ENCODE results near the gene NR1D1. TPM values are rescaled to one million over a fixed set of nuclear protein-coding genes. Genes with fewer than 3 reads are reported as not detected.

Gene NR1D1
- total and polyA plus RNA-seq, 2 of the 8 experiments (the other 6 are each of a cell fraction or from before 2014, with no cell fraction given) = 1.5 to 4.6 TPM

GRCh38 chr17:40101367-40102210, 1.2 kb upstream of the NR1D1 start:
- peaks cover 10% of the 10 kb centered on the region; the same call in 1 of the 2 replicates for H3K23me2 ChIP-seq (ENCODE audit: low read depth, low read length)
- H3K4ac ChIP-seq (replicated peaks; ENCODE audit: insufficient read length, low read depth, low read length) = peak overlapping the region; percentile 46
- ChIA-PET POLR2A (ENCODE audit: partially characterized antibody) (interaction anchor here (0.7 to 20.8 kb wide), 11 partner anchors 9 to 214 kb away, joined by 3 to 399 read pairs (median 6); partner anchors contain the start of genes CASC3, MED24 and MSL1), CTCF (ENCODE audit: partially characterized antibody) (interaction anchor here (0.8 to 7.6 kb wide), 10 partner anchors 10 to 86 kb away, joined by 3 to 110 read pairs (median 14); partner anchors contain the start of gene CSF3)
- peaks cover 4% of the 10 kb centered on the region; the same call in 1 of the 2 replicates for H3K79me1 ChIP-seq (ENCODE audit: low read depth, low read length)
- no peak overlapping the region for H2BK15ac ChIP-seq (ENCODE audit: low read length)
- 0 out of 2 replicates have a peak overlapping the region, but pooled peaks have one; percentile 74 for H3K18ac ChIP-seq (ENCODE audit: extremely low read depth, low read length)
- peak overlapping the region in 2 of 4 experiments; percentile 15 to 60; a peak in 2 of 8 replicates for H3K4me3 ChIP-seq (ENCODE audit: extremely low read depth in 1 of 4, insufficient read depth in 2 of 4, low read depth in 3 of 4, low read length in 4 of 4)
- H4K20me1 ChIP-seq (replicated peaks in 1 of 2; ENCODE audit: control insufficient read depth in 1 of 2, insufficient read depth in 2 of 2, low read length in 2 of 2) = no peaks in the 10 kb centered on the region
- peak overlapping the region; percentile 85 for H2BK12ac ChIP-seq (ENCODE audit: low read depth, low read length)
- H3K4me1 ChIP-seq (replicated peaks in 1 of 4; ENCODE audit: control insufficient read depth in 3 of 4, insufficient read depth in 4 of 4, low read length in 3 of 4) = peaks cover 14 to 39% (median 29%) of the 10 kb centered on the region in 4 experiments
- H3K9me3 ChIP-seq (ENCODE audit: insufficient read depth in 2 of 2, low read depth in 1 of 2, low read length in 1 of 2) = peaks cover 0 to 6% of the 10 kb centered on the region in 2 experiments; a peak in 1 of 4 replicates
- no peak overlapping the region for H4K5ac ChIP-seq (ENCODE audit: insufficient read length, low read depth, low read length)
- H3K14ac ChIP-seq (ENCODE audit: insufficient read length) = no peak overlapping the region
- H3K9ac ChIP-seq (replicated peaks in 1 of 4; ENCODE audit: extremely low read depth in 1 of 4, low read depth in 3 of 4, low read length in 3 of 4) = no peak overlapping the region; a peak in 1 of 7 replicates
- no peaks in the 10 kb centered on the region; a peak in 1 of 4 replicates for H3K79me2 ChIP-seq (ENCODE audit: control insufficient read depth in 1 of 2, insufficient read depth in 2 of 2, low read length in 2 of 2)
- FAIRE-seq = no peak
- no peak overlapping the region for H3K56ac ChIP-seq (replicated peaks; ENCODE audit: insufficient read length, low read depth, low read length)
- H3K27me3 ChIP-seq (replicated peaks in 1 of 4; ENCODE audit: control insufficient read depth in 3 of 4, extremely low read depth in 1 of 4, insufficient read depth in 3 of 4, low read length in 3 of 4) = peaks cover 6 to 35% (median 25%) of the 10 kb centered on the region in 4 experiments
- no peak overlapping the region for H2BK120ac ChIP-seq (replicated peaks; ENCODE audit: low read depth, low read length)
- peaks cover 0 to 5% (median 2%) of the 10 kb centered on the region in 4 experiments; a peak in 3 of 8 replicates for H3K36me3 ChIP-seq (ENCODE audit: control insufficient read depth in 2 of 4, insufficient read depth in 4 of 4, low read length in 3 of 4)
- H2AFZ ChIP-seq (ENCODE audit: low read length) = no peak overlapping the region
- no peak overlapping the region for H2BK20ac ChIP-seq (ENCODE audit: low read length)
- H2AK5ac ChIP-seq (ENCODE audit: low read depth, low read length) = no peak overlapping the region; the same call in 1 of the 2 replicates
- peak overlapping the region; percentile 89 to 95 for H3K4me2 ChIP-seq (ENCODE audit: insufficient read depth in 1 of 2, low read depth in 2 of 2, low read length in 2 of 2)
- WGBS, 2 experiments (ENCODE audit: extremely low coverage in 1 of 2, insufficient coverage in 1 of 2, insufficient read length in 1 of 2, insufficient replicate concordance in 2 of 2, low coverage in 1 of 2, low lambda C conversion rate in 2 of 2, missing lambda C conversion rate in 1 of 2) = 89% methylated on average over 16 of the region's 16 CpGs; no CpG with 5 or more reads in 1 of the 2 experiments
- H2BK5ac ChIP-seq (ENCODE audit: low read depth, low read length) = peak overlapping the region; percentile 56; the same call in 1 of the 2 replicates
- H3K27ac ChIP-seq (ENCODE audit: low read depth, low read length) = peak overlapping the region; percentile 40; the same call in 1 of the 2 replicates
- no peak overlapping the region for H4K8ac ChIP-seq (ENCODE audit: extremely low read depth, insufficient read depth, low read length)
- peak overlapping the region; percentile 29 for H4K91ac ChIP-seq (replicated peaks; ENCODE audit: insufficient read length, low read length)
- no peak overlapping the region for H3K23ac ChIP-seq (ENCODE audit: insufficient read length)
- DNase-seq (ENCODE audit: low read depth in 1 of 2, low spot score in 2 of 2) = no peak
- TF ChIP-seq RBBP5 (IDR thresholded peaks at IDR 0.05; ENCODE audit: borderline replicate concordance, low read depth, low read length) = no peak
- no peak for TF ChIP-seq TEAD4 (IDR thresholded peaks at IDR 0.05; ENCODE audit: low read depth, low read length)
- TF ChIP-seq ASH2L (IDR thresholded peaks at IDR 0.05; ENCODE audit: low read length) = no peak
- no peak for TF ChIP-seq CBX5 (IDR thresholded peaks at IDR 0.05; ENCODE audit: low read depth, low read length)
- TF ChIP-seq NANOG (IDR thresholded peaks at IDR 0.05; ENCODE audit: insufficient read depth, low read depth, low read length, poor library complexity, severe bottlenecking) = no peak
- no peak for TF ChIP-seq USF2 (IDR thresholded peaks at IDR 0.05; ENCODE audit: low read length)
- TF ChIP-seq POU5F1 (IDR thresholded peaks at IDR 0.05; ENCODE audit: low read depth, low read length) = no peak
- TF ChIP-seq RAD21 (IDR thresholded peaks at IDR 0.05 in 1 of 2, conservative IDR thresholded peaks at IDR 0.05 in 1 of 2; ENCODE audit: low read depth in 2 of 2, low read length in 2 of 2) = no peak
- TF ChIP-seq HDAC6 (IDR thresholded peaks at IDR 0.05; ENCODE audit: low read depth, low read length) = no peak

Measured in H1 (cell line).